HG02588 (cell line): Measurements from ENCODE around the gene GPR146.
A peak's percentile ranks its signal among the peaks of the same experiment; 100 is the strongest.

Experiments used
- ATAC-seq: cut with Tn5 transposase; IDR thresholded peaks from one replicate; pipeline ENCODE4 v1.9.1; 2021; ENCODE audit warnings: mild to moderate bottlenecking, moderate library complexity; ENCODE audit not compliant: unreplicated experiment

GPR146 gene

GRCh38 chr7:1011297-1012003 lies 32.9 kb upstream of the GPR146 start:
- no peak for ATAC-seq

GRCh38 chr7:1012004-1012715 lies 32.2 kb upstream of the GPR146 start:
- no peak for ATAC-seq

DNA sequence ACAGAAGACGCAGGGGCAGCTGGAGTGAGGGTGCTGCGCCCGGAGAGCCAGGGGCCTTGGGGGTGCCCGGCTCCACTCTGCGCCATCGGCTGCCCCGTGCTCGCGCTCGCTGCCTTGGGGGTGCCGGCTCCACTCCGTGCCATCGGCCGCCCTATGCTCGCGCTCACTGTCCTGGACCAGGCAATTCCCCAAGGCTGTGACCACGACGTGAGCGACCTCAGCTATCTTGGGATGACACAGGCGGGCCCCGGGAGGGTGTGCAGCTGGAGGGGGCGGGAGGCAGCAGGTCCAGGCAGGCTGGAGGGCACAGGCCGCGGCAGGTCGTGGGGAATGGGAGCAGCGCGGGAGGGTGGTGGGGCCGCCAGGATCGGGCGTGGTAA lies 31.6 kb upstream of the GPR146 start:
- ATAC-seq: no peak

GRCh38 chr7:1013581-1013980 lies 30.8 kb upstream of the GPR146 start:
- no peak for ATAC-seq

DNA sequence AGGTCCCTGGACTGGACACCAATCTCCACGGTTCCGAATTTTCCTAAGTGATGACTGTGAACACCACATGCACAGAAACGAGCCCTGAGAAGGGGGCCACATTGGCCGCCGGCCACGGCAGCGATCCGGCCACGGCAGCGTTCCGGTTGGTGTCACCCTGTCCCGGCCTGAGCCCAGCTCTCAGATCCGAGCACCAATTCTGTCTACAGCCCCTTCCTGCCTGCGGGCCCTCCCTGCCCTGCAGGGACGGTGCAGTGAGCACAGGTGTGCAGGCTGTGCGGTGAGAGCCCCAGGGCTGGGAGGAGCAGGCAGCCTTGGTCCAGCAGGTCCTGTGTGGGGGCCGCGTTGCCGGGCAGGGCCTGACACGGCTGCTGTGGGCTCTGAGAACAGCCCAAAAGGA lies 29.7 kb upstream of the GPR146 start:
- ATAC-seq: no peak

DNA sequence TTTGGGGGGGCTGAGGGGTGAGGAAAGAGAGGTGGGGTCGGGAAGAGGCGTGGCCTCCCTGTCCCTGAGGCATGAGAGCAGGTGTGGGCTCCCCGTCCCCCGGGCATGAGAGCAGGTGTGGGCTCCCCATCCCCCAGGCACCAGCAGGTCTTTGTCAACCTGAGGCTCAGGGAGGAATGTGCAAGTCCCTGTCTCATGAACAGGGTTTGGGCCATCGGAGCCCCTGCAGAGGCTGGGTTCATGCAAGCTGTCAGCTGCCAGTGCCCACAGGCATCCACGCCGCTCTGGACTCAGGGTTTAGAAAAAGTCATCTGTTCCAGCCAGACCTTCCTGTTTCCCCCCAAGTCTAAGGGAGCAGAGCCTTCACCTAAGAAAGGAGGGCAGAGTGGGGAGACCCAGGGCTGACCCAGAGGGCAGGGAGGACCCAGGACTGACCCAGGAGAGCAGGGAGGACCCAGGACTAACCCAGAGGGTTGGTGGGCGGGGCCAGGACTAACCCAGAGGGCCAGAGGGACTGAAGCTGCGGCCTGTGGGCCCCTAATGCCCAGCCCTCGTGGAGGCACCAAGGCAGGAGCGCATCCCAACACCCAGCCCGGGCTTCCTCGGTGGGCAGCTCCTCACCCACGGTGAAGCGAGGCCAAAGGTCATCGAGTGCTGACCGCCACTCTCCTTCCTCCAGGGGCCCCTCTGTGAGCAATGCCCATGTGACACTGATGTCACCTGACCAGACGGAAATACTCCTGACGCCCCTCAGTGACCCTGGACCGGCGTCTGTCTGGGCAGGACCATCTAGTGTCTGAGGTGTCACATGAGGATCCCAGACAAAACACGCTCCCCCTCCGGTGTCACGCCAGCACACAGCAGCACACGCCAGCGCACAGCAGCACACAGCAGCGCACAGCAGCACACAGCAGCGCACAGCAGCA lies 28.9 kb upstream of the GPR146 start:
- no peak for ATAC-seq

DNA sequence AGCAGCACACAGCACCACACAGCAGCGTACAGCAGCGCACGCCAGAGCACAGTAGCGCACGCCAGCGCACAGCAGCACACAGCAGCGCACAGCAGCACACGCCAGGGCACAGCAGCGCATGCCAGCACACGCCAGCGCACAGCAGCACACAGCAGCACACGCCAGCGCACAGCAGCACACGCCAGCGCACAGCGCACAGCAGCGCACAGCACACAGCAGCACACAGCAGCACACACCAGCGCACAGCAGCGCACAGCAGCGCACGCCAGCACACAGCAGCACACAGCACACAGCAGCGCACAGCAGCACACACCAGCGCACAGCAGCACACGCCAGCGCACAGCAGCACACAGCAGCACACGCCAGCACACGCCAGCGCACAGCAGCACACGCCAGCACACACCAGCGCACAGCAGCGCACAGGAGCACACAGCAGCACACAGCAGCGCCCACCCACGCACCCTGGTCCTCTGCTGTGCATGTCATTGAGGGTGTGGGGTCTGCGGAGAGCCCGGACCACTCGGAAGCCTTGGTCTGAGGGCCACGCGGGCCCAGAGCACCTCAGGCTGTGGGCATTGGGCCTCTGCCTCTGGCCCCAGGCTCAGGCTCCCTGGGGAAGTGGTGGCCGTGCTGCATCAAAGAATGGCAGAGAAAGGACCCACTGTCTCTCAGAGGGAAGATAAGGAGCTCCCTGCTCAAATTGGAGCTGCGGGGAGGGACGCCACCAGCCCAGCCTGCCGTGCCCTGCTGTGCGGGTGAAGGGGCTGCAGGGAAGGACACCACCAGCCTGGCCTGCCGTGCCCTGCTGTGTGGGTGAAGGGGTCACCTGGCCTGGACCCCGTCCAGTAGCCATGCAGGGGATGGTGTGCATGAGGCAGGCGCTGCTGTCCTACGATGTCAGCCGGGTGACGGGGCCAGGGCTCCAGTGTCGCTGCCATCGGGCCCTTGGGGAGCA lies 27.5 kb upstream of the GPR146 start:
- ATAC-seq: no peak

GRCh38 chr7:1017586-1018333 lies 26.6 kb upstream of the GPR146 start:
- no peak for ATAC-seq

DNA sequence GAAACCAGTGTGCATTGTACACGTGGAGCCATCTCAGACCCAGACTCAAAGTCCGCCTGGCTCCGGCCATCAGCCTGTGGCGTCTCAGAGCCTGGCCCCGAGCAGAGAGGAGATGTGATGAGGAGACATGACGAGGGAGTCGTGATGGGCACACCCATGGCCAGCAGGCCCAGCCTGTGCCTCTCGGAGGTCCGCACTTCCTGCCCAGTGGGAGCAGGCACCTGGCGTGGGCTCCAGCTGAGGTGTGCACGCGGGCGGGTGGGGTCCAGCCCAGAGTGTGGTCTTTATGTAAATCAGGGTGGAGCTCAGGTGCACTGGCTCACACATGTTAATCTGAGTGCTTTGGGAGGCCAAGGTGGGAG lies 26.0 kb upstream of the GPR146 start:
- no peak for ATAC-seq

DNA sequence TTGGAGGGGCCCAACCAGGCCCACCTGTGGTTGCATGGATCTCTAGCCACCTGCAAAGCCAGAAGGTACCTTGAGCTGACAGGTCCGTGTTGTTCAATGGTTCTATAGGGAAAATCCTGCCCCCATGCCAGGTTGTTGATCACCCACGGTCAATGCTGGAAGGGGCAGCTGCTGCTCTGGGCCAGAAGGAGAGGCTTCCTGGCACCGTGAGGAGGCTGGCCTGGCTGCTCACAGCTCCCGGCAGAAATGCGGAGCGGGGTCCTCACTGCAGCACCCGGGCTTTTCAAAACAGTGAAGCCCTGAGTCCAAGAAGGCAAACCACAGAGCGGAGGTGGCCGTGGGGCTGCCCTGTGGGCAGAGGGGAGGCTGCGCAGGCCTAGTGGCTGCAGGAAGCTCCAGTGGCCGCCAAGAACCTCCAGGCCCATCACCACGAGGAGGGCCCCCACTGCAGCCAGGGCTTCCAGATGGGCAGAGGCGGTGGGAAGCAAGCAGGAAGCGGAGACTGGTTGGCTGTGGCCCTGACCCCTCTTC lies 25.0 kb upstream of the GPR146 start:
- ATAC-seq: no peak

GRCh38 chr7:1019789-1020610 lies 24.3 kb upstream of the GPR146 start:
- no peak for ATAC-seq

DNA sequence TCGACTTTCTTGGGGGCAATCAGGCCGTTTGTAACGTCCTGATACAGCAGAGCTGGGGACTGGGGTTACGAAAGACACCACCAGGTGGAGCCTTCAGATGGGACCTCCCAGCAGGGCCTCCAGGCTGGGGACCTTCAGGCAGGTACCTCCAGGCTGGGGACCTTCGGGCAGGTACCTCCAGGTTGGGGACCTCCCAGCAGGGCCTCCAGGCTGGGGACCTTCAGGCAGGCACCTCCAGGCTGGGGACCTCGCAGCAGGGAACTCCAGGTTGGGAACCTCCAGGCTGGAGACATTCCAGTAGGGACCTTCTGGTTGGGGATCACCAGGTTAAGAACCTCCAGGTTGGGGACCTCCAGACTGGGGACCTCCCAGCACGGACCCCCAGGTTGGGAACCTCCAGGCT lies 23.5 kb upstream of the GPR146 start:
- no peak for ATAC-seq

DNA sequence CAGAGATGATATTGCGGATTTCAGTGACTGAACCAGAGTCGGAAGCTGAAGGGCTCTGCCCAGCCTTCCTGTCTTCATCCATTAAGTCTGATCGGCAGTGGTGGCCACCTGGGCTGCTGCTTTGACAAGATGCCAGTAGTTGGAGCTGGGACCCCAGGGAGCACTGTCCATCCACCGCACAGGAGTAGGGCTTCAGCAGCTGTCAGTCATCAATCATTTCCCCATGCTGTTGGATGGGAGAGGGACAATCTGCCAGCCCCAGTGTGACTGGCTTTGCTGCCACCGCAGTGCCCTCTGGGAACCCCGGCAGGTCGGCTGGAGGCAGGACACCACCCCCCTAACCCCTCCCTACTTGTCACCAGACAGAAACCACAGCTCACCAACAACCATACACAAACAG lies 23.0 kb upstream of the GPR146 start:
- no peak for ATAC-seq

DNA sequence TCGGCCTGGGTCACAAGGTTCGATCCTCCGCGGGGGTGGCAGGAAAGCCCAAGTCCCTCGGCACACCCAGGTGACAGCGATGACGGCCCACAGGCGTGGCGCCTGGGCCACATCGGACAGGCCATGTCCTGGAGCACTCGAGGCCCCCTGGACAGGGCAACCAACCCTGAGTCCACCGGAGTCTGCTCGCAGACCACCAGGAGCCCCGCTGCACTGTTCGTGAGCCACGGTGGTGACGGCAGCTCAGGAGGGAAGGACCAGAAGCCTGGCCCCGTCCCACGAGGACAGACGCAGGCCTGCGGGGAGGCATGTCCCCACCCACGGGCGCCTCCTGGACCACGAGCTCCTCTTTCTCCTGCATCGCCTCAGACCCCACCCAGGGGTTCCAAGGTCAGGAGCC lies 22.4 kb upstream of the GPR146 start:
- no peak for ATAC-seq

GRCh38 chr7:1022356-1022755 lies 22.0 kb upstream of the GPR146 start:
- ATAC-seq: no peak

- ATAC-seq: no peak
Measured at GRCh38 chr7:1022801-1023465, 21.4 kb upstream of the GPR146 start.

DNA sequence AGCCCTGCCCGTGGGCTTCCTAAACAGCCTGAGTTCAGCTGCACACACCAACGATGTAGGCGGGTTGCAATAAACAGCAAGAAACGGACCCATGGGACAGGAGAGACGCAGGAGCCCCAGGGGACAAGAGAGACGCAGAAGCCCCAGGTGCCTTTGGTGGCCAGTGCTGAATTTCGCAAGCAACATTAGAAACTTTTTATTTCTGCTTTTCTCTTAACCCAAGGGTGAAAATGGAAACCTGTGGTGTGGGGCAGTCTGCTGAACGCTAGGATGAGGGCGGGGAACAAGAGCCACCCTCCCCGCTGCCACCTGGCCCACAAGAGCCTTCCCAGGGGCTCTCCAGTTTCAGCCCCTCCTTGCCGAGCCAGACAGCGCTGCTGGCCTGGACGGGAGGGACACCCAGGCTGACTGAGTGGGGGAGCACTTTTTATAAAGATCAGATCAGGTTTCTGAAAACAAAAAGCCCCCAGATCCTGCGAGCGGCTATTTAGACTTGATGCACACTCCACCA lies 20.0 kb upstream of the GPR146 start:
- peak; percentile 49 for ATAC-seq
